ENCODE results near the gene MTCL1. TPM values are rescaled to one million over a fixed set of nuclear protein-coding genes. Genes with fewer than 3 reads are reported as not detected.

The MTCL1 gene
- total RNA-seq, 1 experiment from 2014 or later, result 297 TPM

DNA sequence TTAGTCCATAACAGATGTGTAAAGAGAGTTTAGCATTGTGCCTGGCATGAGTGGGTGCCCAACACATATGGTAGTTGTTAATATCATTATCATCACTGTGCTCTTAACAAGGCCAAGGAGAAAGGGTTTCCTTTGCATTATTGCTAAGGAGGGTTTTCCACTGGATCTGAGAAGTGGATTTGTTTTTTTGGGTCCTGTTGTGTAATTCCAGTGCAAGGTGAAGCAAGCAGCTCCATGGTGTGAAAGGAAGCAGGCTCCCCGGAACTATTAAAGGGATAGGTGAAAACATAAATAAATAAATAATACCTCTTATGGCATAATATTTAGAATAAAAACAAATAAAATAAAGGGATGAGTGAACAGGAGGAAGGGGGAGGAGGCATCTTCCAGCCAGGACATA lies 65.3 kb downstream of the MTCL1 start:
- Mint-ChIP-seq H3K9me3 (ENCODE audit: low read depth, unreplicated experiment) (no peaks in the 10 kb centered on the region), H3K36me3 (ENCODE audit: insufficient read depth, unreplicated experiment) (peaks cover 36% of the 10 kb centered on the region), H3K27ac (ENCODE audit: unreplicated experiment) (no peak overlapping the region), H3K27me3 (ENCODE audit: unreplicated experiment) (no peaks in the 10 kb centered on the region), H3K4me1 (ENCODE audit: low read depth, unreplicated experiment) (peaks cover 8% of the 10 kb centered on the region), H3K4me3 (ENCODE audit: low read depth, unreplicated experiment) (no peak overlapping the region)
- no TSS peak for BruUV-seq (replicated peaks)
- TF ChIP-seq, protein P1, sequence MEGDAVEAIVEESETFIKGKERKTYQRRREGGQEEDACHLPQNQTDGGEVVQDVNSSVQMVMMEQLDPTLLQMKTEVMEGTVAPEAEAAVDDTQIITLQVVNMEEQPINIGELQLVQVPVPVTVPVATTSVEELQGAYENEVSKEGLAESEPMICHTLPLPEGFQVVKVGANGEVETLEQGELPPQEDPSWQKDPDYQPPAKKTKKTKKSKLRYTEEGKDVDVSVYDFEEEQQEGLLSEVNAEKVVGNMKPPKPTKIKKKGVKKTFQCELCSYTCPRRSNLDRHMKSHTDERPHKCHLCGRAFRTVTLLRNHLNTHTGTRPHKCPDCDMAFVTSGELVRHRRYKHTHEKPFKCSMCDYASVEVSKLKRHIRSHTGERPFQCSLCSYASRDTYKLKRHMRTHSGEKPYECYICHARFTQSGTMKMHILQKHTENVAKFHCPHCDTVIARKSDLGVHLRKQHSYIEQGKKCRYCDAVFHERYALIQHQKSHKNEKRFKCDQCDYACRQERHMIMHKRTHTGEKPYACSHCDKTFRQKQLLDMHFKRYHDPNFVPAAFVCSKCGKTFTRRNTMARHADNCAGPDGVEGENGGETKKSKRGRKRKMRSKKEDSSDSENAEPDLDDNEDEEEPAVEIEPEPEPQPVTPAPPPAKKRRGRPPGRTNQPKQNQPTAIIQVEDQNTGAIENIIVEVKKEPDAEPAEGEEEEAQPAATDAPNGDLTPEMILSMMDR (IDR thresholded peaks at IDR 0.05; ENCODE audit: unreplicated experiment), result no peak
- CTCF ChIA-PET, result no interaction called here
- intact Hi-C loops (cut with micrococcal nuclease; ENCODE audit: unreplicated experiment), result no loop called here
- DNase-seq, result no peak

DNA sequence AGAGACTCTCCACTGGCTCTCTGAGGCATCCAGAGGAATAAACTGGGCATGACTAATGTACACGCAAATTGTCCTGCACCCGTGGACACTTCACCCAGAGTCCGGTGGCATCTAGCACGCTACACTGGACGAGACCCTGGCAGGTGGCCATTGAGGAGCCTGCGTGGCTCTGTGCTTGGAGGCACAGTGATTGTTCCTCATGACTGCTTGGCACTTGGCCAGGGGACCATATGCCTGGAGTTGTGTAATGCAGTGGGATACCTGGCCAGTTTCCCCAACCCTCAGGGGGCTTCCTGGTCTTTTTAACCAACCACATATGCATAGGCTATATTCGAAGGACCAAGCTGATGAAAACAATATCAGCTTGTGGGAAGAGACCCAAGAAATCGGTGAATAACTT lies 66.6 kb downstream of the MTCL1 start:
- intact Hi-C loops (cut with micrococcal nuclease; ENCODE audit: unreplicated experiment), result no loop called here
- Mint-ChIP-seq H3K27ac (ENCODE audit: unreplicated experiment) (no peak overlapping the region), H3K4me1 (ENCODE audit: low read depth, unreplicated experiment) (peaks cover 8% of the 10 kb centered on the region), H3K9me3 (ENCODE audit: low read depth, unreplicated experiment) (no peaks in the 10 kb centered on the region), H3K36me3 (ENCODE audit: insufficient read depth, unreplicated experiment) (peaks cover 34% of the 10 kb centered on the region), H3K4me3 (ENCODE audit: low read depth, unreplicated experiment) (no peak overlapping the region), H3K27me3 (ENCODE audit: unreplicated experiment) (no peaks in the 10 kb centered on the region)
- TF ChIP-seq, protein P1 (IDR thresholded peaks at IDR 0.05; ENCODE audit: unreplicated experiment), result no peak
- peak; percentile 28 for DNase-seq
- CTCF ChIA-PET, result no interaction called here
- no TSS peak for BruUV-seq (replicated peaks)

DNA sequence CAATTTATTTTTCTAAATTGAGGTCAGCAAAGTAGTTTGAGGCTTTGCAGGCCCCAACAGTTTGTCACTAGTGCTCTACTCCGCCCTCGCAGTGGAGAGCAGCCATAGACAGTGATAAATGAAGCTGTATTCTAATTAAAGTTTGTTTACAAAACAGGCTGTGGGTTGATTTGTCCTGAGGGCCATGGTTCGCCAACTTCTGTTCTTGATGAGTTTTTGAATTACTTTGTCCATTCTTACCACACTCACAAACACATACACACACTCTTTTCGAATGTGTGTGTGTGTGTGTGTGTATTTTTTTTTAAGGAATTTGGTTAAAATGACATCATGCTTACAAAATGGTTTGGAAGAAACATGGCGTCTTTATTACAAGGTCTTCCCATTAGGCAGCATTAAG lies 68.6 kb downstream of the MTCL1 start:
- H3K9me3 Mint-ChIP-seq (ENCODE audit: low read depth, unreplicated experiment), result no peaks in the 10 kb centered on the region

DNA sequence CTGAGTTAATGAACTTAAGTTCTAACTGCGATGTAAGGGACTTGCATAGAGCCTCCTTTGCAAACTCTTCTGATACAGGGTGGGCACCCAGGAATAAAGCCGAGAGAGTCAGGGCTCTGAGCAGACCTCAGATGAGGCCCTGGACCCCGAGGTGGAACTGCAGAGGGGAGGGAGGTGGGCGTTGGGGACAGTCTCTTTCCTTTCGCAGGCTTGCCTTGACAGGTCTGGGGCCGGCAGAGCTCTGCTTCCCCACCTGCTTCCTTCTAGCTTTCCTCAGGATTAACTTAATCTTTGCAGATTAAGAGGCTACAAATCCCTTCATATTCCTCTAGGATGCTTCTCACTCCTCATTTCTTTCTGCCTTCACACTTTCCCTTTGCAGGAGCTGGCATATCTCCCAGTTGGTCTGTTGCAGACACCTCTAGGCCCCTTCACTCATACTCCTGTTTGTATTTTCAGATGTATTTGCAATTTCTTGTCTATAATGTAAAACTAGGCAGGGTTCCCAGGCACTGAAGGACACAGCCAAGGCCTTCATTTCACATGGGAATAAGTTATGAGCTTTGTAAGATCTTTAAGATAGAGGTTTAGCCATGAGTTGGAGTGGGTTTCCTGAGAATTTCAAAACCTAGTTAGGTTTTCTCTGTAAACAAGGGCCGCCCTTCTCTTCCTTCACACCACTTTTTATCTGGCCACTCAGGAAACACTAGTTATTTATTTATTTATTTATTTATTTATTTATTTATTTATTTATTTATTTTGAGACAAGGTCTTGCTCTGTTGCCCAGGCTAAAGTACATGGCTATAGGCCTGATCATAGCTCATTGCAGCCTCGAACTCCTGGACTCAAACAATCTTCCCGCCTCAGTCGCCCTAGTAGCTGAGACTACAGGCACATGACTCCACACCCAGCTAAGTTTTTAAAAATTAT lies 70.9 kb downstream of the MTCL1 start:
- Mint-ChIP-seq H3K27ac (ENCODE audit: unreplicated experiment) (no peak overlapping the region), H3K9me3 (ENCODE audit: low read depth, unreplicated experiment) (no peaks in the 10 kb centered on the region), H3K4me1 (ENCODE audit: low read depth, unreplicated experiment) (peaks cover 17% of the 10 kb centered on the region), H3K4me3 (ENCODE audit: low read depth, unreplicated experiment) (no peak overlapping the region), H3K36me3 (ENCODE audit: insufficient read depth, unreplicated experiment) (peaks cover 47% of the 10 kb centered on the region), H3K27me3 (ENCODE audit: unreplicated experiment) (no peaks in the 10 kb centered on the region)
- no TSS peak for BruUV-seq (replicated peaks)
- CTCF ChIA-PET, result no interaction called here
- intact Hi-C loops (cut with micrococcal nuclease; ENCODE audit: unreplicated experiment), result no loop called here
- TF ChIP-seq, protein P1 (IDR thresholded peaks at IDR 0.05; ENCODE audit: unreplicated experiment), result no peak
- DNase-seq, result no peak

More for the DNA sequence above, 68.6 kb downstream of the MTCL1 start:
- no peak for DNase-seq
- CTCF ChIA-PET, result no interaction called here
- TF ChIP-seq, protein P1 (IDR thresholded peaks at IDR 0.05; ENCODE audit: unreplicated experiment), result no peak
- H3K27ac Mint-ChIP-seq (ENCODE audit: unreplicated experiment), result no peak overlapping the region
- H3K36me3 Mint-ChIP-seq (ENCODE audit: insufficient read depth, unreplicated experiment), result peaks cover 32% of the 10 kb centered on the region
- intact Hi-C loops (cut with micrococcal nuclease; ENCODE audit: unreplicated experiment), result no loop called here
- no peak overlapping the region for H3K4me3 Mint-ChIP-seq (ENCODE audit: low read depth, unreplicated experiment)
- no TSS peak for BruUV-seq (replicated peaks)
- H3K27me3 Mint-ChIP-seq (ENCODE audit: unreplicated experiment), result no peaks in the 10 kb centered on the region
- H3K4me1 Mint-ChIP-seq (ENCODE audit: low read depth, unreplicated experiment), result peaks cover 17% of the 10 kb centered on the region

Data from Calu3 (cell line).